H1 (cell line): ENCODE results near the gene ARHGAP23. TPM values are rescaled to one million over a fixed set of nuclear protein-coding genes. Genes with fewer than 3 reads are reported as not detected.

Source experiments
- CEBPB ChIP-seq: IDR thresholded peaks from 2 replicates; pipeline ENCODE4 v1.6.1; 2012; ENCODE audit warnings: low read depth, low read length
- NANOG ChIP-seq: IDR thresholded peaks from 2 replicates; pipeline ENCODE4 v1.6.1; 2011; ENCODE audit warnings: low read length, low read depth, mild to moderate bottlenecking, inconsistent platforms; ENCODE audit not compliant: insufficient read depth, poor library complexity, severe bottlenecking
- polyA plus RNA-seq, 7 experiments: library from polyadenylated mRNA; depleted of rRNA in 3 of 7; stranded (reverse) in 5 of 7; unstranded in 2 of 7; fragments of >200 nt in 5 of 7; fragments of 200-250 nt in 2 of 7; gene quantifications; 1 replicate in 5 of 7; 2 replicates in 1 of 7; 4 replicates in 1 of 7; pipeline versions ENCODE4 v1.2.1 to v1.2.3, GENCODE V29; 2011 to 2013; ENCODE audit warnings: missing spikeins in 2 of 7, mixed read lengths in 2 of 7
- total RNA-seq: library from RNA; stranded (reverse); fragmentation: NEBNext Ultra II Directional; extraction: Animal tissue kit (Norgen Biotek cat#: 25700); gene quantifications from 2 replicates; pipeline ENCODE4 v1.2.1, GENCODE V29; 2021

The ARHGAP23 gene
- total and polyA plus RNA-seq, 2 of the 8 experiments (the other 6 are each of a cell fraction or from before 2014, with no cell fraction given), result 16.3 to 107 TPM

- no peak for TF ChIP-seq NANOG
- no peak for TF ChIP-seq CEBPB
Measured at GRCh38 chr17:38538906-38539305, 110.6 kb downstream of the ARHGAP23 start (continued).
